Glutamatergic neuron (in vitro differentiated cells): ENCODE results near the gene COL6A5. TPM values are rescaled to one million over a fixed set of nuclear protein-coding genes. Genes with fewer than 3 reads are reported as not detected.

Experiments
- DNase-seq: peaks from one replicate; pipeline ENCODE4 v3.0.0; 2022
- H3K27ac Mint-ChIP-seq: one replicate; pipeline ENCODE4 v1.8.0; 2020; ENCODE audit warnings: mild to moderate bottlenecking, mixed read lengths, inconsistent platforms; ENCODE audit not compliant: unreplicated experiment
- H3K27me3 Mint-ChIP-seq: one replicate; pipeline ENCODE4 v1.8.0; 2020; ENCODE audit warnings: mild to moderate bottlenecking, moderate library complexity, mixed read lengths, inconsistent platforms; ENCODE audit not compliant: unreplicated experiment
- H3K36me3 Mint-ChIP-seq: one replicate; pipeline ENCODE4 v1.8.0; 2020; ENCODE audit warnings: mild to moderate bottlenecking, mixed read lengths, inconsistent platforms; ENCODE audit not compliant: unreplicated experiment
- H3K4me1 Mint-ChIP-seq: one replicate; pipeline ENCODE4 v1.8.0; 2020; ENCODE audit warnings: mild to moderate bottlenecking, low read depth, mixed read lengths, inconsistent platforms; ENCODE audit not compliant: unreplicated experiment
- H3K4me3 Mint-ChIP-seq: one replicate; pipeline ENCODE4 v1.8.0; 2020; ENCODE audit warnings: mild to moderate bottlenecking, mixed read lengths, inconsistent platforms; ENCODE audit not compliant: unreplicated experiment
- H3K9me3 Mint-ChIP-seq: one replicate; pipeline ENCODE4 v1.8.0; 2020; ENCODE audit warnings: mild to moderate bottlenecking, moderate library complexity, mixed read lengths, inconsistent platforms; ENCODE audit not compliant: unreplicated experiment
- total RNA-seq: library from RNA; stranded (reverse); fragmentation: NEBNext Ultra II Directional; extraction: Animal tissue kit (Norgen Biotek cat#: 25700); gene quantifications from one replicate; pipeline ENCODE4 v1.2.1, GENCODE V29; 2021; ENCODE audit not compliant: unreplicated experiment
- TF ChIP-seq, protein P1 (sequence below): fragments of 200-600 bp; sonication (generic); IDR thresholded peaks from one replicate; pipeline ENCODE4 v1.5.0; 2021; ENCODE audit not compliant: partially characterized antibody, unreplicated experiment

COL6A5 gene
- total RNA-seq, 1 donor from 2014 or later: not detected

DNA sequence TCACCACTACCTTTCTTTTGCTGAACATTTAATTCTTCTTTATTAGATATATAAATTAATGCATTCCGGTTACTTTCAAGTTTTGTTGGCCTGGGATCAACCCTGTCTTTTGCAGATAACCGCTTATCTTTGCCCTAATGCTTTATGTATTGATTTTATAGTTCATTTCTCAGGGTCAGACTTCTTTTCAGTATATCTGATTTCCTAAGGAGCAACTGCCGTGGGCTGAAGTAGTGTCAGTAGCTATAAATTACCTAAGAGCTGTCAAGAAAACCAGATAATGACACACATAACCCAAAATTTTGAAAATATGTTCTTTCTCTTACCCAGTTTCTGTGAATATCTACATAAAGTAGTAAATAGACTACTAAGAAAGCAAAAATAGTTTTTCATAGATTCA, 38.0 kb downstream of the COL6A5 start:
- H3K27ac Mint-ChIP-seq: no peak overlapping the region

DNA sequence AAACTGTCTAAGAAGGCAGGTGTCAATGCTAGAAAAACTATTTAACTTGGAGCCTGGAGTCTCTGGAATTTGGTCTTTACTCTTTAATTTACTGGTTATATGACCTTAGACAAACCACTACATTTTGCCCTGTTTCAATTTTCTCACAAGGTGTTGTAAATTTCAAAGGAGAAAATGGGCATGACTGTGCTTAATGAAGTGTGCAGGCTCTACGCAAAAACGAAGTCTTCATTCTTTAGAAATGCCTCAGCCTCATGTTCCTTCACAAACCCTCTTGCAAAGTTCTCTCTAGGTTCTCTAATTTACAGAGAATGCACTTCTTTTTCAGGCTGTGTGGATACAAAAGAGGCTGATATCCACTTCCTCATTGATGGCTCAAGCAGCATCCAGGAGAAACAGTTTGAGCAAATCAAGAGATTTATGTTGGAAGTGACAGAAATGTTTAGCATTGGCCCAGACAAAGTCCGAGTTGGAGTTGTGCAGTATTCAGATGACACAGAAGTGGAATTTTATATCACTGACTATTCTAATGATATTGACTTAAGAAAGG, 39.1 kb downstream of the COL6A5 start:
- TF ChIP-seq, protein P1, sequence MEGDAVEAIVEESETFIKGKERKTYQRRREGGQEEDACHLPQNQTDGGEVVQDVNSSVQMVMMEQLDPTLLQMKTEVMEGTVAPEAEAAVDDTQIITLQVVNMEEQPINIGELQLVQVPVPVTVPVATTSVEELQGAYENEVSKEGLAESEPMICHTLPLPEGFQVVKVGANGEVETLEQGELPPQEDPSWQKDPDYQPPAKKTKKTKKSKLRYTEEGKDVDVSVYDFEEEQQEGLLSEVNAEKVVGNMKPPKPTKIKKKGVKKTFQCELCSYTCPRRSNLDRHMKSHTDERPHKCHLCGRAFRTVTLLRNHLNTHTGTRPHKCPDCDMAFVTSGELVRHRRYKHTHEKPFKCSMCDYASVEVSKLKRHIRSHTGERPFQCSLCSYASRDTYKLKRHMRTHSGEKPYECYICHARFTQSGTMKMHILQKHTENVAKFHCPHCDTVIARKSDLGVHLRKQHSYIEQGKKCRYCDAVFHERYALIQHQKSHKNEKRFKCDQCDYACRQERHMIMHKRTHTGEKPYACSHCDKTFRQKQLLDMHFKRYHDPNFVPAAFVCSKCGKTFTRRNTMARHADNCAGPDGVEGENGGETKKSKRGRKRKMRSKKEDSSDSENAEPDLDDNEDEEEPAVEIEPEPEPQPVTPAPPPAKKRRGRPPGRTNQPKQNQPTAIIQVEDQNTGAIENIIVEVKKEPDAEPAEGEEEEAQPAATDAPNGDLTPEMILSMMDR: no peak
- no peak overlapping the region for H3K4me3 Mint-ChIP-seq

More for the DNA sequence above, 38.0 kb downstream of the COL6A5 start:
- no peak overlapping the region for H3K4me3 Mint-ChIP-seq
- H3K4me1 Mint-ChIP-seq: no peaks in the 10 kb centered on the region
- TF ChIP-seq, protein P1: no peak
- DNase-seq: no peak
- no peaks in the 10 kb centered on the region for H3K36me3 Mint-ChIP-seq
- H3K27me3 Mint-ChIP-seq: no peaks in the 10 kb centered on the region
- H3K9me3 Mint-ChIP-seq: no peaks in the 10 kb centered on the region

DNA sequence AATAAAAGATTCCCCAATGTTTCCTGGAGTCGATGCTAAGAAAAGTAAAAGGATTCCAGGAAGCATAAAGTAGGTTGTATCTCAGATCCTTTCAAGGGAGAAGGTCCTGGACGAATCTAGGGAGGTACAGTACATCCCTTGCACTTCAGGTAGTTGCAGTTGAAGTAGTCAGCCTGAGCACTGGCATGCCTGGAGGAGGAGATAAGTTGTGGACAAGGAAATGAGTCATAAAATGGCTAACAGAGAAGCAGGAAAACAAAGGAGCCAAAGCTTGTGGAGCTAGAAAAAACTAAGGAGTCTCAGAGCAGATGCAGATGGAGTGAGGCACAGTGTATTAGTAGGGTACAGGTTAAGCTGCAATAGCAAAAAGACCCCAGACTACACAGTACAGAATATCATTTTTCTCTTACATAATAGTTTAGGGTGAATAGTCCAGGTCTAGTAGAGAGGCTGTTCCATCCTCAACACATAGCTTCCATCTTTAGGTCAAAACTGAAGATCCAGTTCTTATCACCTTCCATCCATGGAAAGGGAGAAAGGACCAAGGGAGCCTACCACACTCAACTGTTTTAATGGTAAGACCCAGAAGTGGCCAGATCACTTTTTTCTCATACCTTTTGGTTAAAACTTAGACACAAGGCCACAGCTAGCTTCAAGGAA, 41.3 kb downstream of the COL6A5 start:
- Mint-ChIP-seq H3K27ac (no peak overlapping the region), H3K27me3 (no peaks in the 10 kb centered on the region), H3K4me3 (no peak overlapping the region), H3K36me3 (no peaks in the 10 kb centered on the region), H3K4me1 (no peaks in the 10 kb centered on the region), H3K9me3 (no peaks in the 10 kb centered on the region)
- TF ChIP-seq, protein P1: no peak
- DNase-seq: no peak

More for the DNA sequence above, 39.1 kb downstream of the COL6A5 start:
- H3K9me3 Mint-ChIP-seq: no peaks in the 10 kb centered on the region
- DNase-seq: no peak
- no peaks in the 10 kb centered on the region for H3K36me3 Mint-ChIP-seq
- no peaks in the 10 kb centered on the region for H3K27me3 Mint-ChIP-seq
- no peaks in the 10 kb centered on the region for H3K4me1 Mint-ChIP-seq
- no peak overlapping the region for H3K27ac Mint-ChIP-seq

DNA sequence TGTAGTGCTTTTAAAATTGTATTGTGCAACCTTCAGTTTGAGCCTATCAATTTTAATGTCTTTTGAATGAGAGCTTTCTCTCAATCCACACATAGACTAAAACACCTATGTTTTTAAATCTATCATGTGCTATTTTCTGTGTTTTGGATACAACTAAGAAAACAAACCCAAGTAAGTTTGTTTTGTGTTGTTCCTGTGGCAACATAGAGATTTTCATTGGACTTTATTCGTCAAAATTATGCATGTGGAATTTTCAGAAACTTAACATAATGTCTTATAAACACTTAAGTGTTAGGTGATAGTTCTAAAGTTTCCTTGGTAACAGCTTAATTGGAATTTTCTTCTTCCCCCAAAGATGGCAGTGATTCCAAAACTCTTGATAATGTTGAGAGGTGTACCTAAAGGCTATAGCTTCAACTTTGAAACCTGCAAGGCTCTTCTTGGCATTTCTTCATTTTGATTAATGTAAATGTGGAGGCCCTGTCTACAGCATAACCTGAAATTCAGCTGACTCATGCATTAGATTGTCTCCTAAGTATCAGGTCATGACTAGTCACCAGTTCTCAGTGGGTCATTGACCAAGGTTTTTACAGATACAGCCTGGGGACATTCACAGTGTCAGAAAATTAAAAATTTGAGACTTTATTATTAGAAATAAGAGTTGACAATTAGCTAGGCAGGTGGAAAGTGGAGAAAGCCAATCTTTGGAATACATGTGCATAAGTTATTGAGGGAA, 44.4 kb downstream of the COL6A5 start:
- no peaks in the 10 kb centered on the region for H3K9me3 Mint-ChIP-seq
- H3K36me3 Mint-ChIP-seq: no peaks in the 10 kb centered on the region
- no peaks in the 10 kb centered on the region for H3K4me1 Mint-ChIP-seq
- no peak overlapping the region for H3K27ac Mint-ChIP-seq
- DNase-seq: no peak
- H3K4me3 Mint-ChIP-seq: no peak overlapping the region
- TF ChIP-seq, protein P1: no peak
- H3K27me3 Mint-ChIP-seq: no peaks in the 10 kb centered on the region

DNA sequence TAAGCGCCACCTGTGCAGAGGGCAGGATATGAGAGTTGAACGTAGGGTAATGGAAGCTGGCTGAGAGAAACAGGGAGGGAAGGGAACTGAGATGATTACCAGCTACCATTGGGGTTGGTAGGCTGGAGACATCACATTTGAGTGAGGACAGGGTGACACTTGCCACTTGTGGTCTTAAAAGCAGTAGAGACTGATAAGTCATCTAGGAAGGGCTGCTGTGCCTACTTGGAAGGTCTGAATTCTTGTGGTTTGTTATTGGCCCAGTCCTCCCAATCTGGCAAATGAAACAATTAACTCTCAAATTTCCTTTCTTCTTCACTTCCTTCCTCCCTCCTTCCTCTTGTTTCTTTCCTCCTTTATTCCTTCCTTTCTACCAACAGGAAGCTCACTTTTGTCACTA, 46.8 kb downstream of the COL6A5 start:
- Mint-ChIP-seq H3K27me3 (no peaks in the 10 kb centered on the region), H3K4me3 (no peak overlapping the region), H3K27ac (peak overlapping the region; percentile 48), H3K4me1 (no peaks in the 10 kb centered on the region), H3K9me3 (no peaks in the 10 kb centered on the region), H3K36me3 (no peaks in the 10 kb centered on the region)
- TF ChIP-seq, protein P1: no peak
- DNase-seq: no peak
